Pancreas (tissue), 10 donors: ENCODE measurements around the gene GSG1L2. TPM values are rescaled to one million over a fixed set of nuclear protein-coding genes. Genes with fewer than 3 reads are reported as not detected.

ENCODE experiments used
- ATAC-seq, 4 donors: fragments of 200-7000 bp; cut with Tn5 transposase; one replicate each; pipeline versions ENCODE4 v1.8.0 to v1.9.1; 2020; ENCODE audit warnings: mild to moderate bottlenecking in 4 of 4, moderate library complexity in 4 of 4
- DNase-seq, 6 donors: peaks; one replicate each; pipeline ENCODE4 v3.0.0-alpha.2; 2020
- FAIRE-seq: peaks from 2 replicates; lab custom pipeline; 2012; peaks lifted over from hg19 to GRCh38; lab: Jason Lieb, UNC
- H3K27ac ChIP-seq, 4 donors: fragments of 200-600 bp; sonication (generic); 1 replicate in 3 of 4; 2 replicates in 1 of 4; pipeline versions ENCODE4 v1.5.0 to v1.8.0; 2020
- H3K27me3 ChIP-seq, 4 donors: fragments of 200-600 bp; one replicate each; pipeline ENCODE4 v1.8.0; 2021
- H3K36me3 ChIP-seq, 3 donors: fragments of 200-600 bp; sonication (generic) in 1 of 3; one replicate each; pipeline versions ENCODE4 v1.5.0 to v1.8.0; 2020 to 2021
- H3K4me1 ChIP-seq, 3 donors: fragments of 200-600 bp; one replicate each; pipeline ENCODE4 v1.8.0; 2021
- H3K4me3 ChIP-seq, 4 donors: fragments of 200-600 bp; sonication (generic) in 2 of 4; one replicate each; pipeline versions ENCODE4 v1.5.0 to v1.8.0; 2020 to 2021
- H3K9me3 ChIP-seq, 4 donors: fragments of 200-600 bp; one replicate each; pipeline ENCODE4 v1.8.0; 2021
- CTCF ChIP-seq, 4 donors: fragments of 200-600 bp; sonication (generic) in 3 of 4; IDR thresholded peaks; one replicate each; pipeline versions ENCODE4 v1.5.0 to v1.8.0; 2021; ENCODE audit warnings: antibody characterized with exemption in 4 of 4
- WGBS, 2 donors: extraction: QIAGEN DNeasy Blood & Tissue Kit; methylation state at CpG; one replicate each; pipeline ENCODE4 v1.1.7; 2013; 5-methylcytosine and 5-hydroxymethylcytosine counted together
- intact Hi-C, 3 donors: fragments of 100-400 bp; cut with DNase I; formaldehyde crosslinking; loops; one replicate each; pipeline versions ENCODE4 v1.11.1 to v1.14.2; 2022
- polyA plus RNA-seq, 2 donors: library from polyadenylated mRNA; stranded (reverse); fragments of 200-250 nt; gene quantifications; one replicate each; pipeline ENCODE4 v1.2.3, GENCODE V29; 2013
- total RNA-seq, 6 donors: library from RNA; stranded (reverse); fragmentation: NEBNext Ultra II Directional in 4 of 6; extraction: Animal tissue kit (Norgen Biotek cat#: 25700) in 4 of 6; gene quantifications; one replicate each; pipeline versions ENCODE4 v1.2.1 to v1.2.4, GENCODE V29; 2021 to 2023
- donor health status: healthy with polysubstance abuse.
- donor health status: DM: no; HTN: no; CAD: no; lungs with moderate emphysema.
- donor health status: DM: no; HTN: no; CAD: no.
- donor health status: control.
- donor health status: control.
- donor health status: Bipolar disorder and iron deficiency.
- donor health status: DM: yes; HTN: yes; CAD: no.
- donor health status: DM: no; HTN: no; CAD: no.
- donor health status: DM: no; HTN: no; CAD: no.
- donor health status: DM: yes; HTN: yes; CAD: no.

GSG1L2 gene
- total RNA-seq (not detected), polyA plus RNA-seq (not detected)

- Histone ChIP-seq H3K36me3 (no peaks in the 10 kb centered on the region), H3K4me1 (no peaks in the 10 kb centered on the region), H3K27me3 (no peaks in the 10 kb centered on the region), H3K4me3 (no peak within 1 kb of the TSS), H3K27ac (no peak within 1 kb of the TSS), H3K9me3 (no peaks in the 10 kb centered on the region)
- no peak for ATAC-seq
- no peak for TF ChIP-seq CTCF (IDR thresholded peaks at IDR 0.05)
- intact Hi-C loops: no loop called here
- 45 to 64% methylated on average over 12 to 15 of the region's 15 CpGs for WGBS, 2 donors
- no peak for FAIRE-seq
- DNase-seq: no peak
These were observed at the start of gene GSG1L2 for GRCh38 chr17:9821921-9822320. Gene GSG1L2, minus strand, starts transcription at chr17:9822079. Its CDS starts 8 bp downstream, at chr17:9822071.

GRCh38 chr17:9868552-9868951 lies 46.7 kb upstream of the GSG1L2 start:
- Histone ChIP-seq H3K27me3 (no peaks in the 10 kb centered on the region), H3K4me1 (no peaks in the 10 kb centered on the region), H3K36me3 (no peaks in the 10 kb centered on the region), H3K4me3 (no peak overlapping the region), H3K27ac (no peak overlapping the region), H3K9me3 (no peaks in the 10 kb centered on the region)
- FAIRE-seq (no peak), ATAC-seq (no peak), DNase-seq (no peak)
- whole genome bisulfite sequencing, 2 donors: 47 to 55% methylated on average over 3 of the region's 3 CpGs
- TF ChIP-seq CTCF (IDR thresholded peaks at IDR 0.05): no peak
- intact Hi-C loops: no loop called here

GRCh38 chr17:9865586-9865985 lies 43.7 kb upstream of the GSG1L2 start:
- Histone ChIP-seq H3K4me1 (no peaks in the 10 kb centered on the region), H3K9me3 (no peaks in the 10 kb centered on the region), H3K4me3 (no peak overlapping the region), H3K36me3 (no peaks in the 10 kb centered on the region), H3K27ac (no peak overlapping the region), H3K27me3 (no peaks in the 10 kb centered on the region)
- FAIRE-seq (no peak), DNase-seq (no peak), ATAC-seq (no peak)
- no peak for TF ChIP-seq CTCF (IDR thresholded peaks at IDR 0.05)
- intact Hi-C loops: no loop called here
- 29 to 42% methylated on average over 1 of the region's 1 CpG for WGBS, 2 donors

- Histone ChIP-seq H3K27me3 (no peaks in the 10 kb centered on the region), H3K9me3 (no peaks in the 10 kb centered on the region), H3K27ac (no peak overlapping the region), H3K4me1 (no peaks in the 10 kb centered on the region), H3K4me3 (no peak overlapping the region), H3K36me3 (no peaks in the 10 kb centered on the region)
- DNase-seq (no peak), FAIRE-seq (no peak), ATAC-seq (no peak)
- TF ChIP-seq CTCF (IDR thresholded peaks at IDR 0.05): no peak
- intact Hi-C loops: no loop called here
- 45 to 55% methylated on average over 4 of the region's 4 CpGs for WGBS, 2 donors
These were observed 41.1 kb upstream of the GSG1L2 start for GRCh38 chr17:9862949-9863348.

- H3K4me3 ChIP-seq: no peak overlapping the region
- no peak for TF ChIP-seq CTCF (IDR thresholded peaks at IDR 0.05)
- no peaks in the 10 kb centered on the region for H3K4me1 ChIP-seq
- intact Hi-C loops: no loop called here
- 82 to 85% methylated on average over 1 of the region's 1 CpG for WGBS, 2 donors
- FAIRE-seq (no peak), DNase-seq (no peak), ATAC-seq (no peak)
- H3K27ac ChIP-seq: no peak overlapping the region
- H3K27me3 ChIP-seq: no peaks in the 10 kb centered on the region
- no peaks in the 10 kb centered on the region for H3K9me3 ChIP-seq
- no peaks in the 10 kb centered on the region for H3K36me3 ChIP-seq
These were observed 40.3 kb upstream of the GSG1L2 start for GRCh38 chr17:9862220-9862619.
